ENCODE measurements around the gene AMBP. TPM values are rescaled to one million over a fixed set of nuclear protein-coding genes. Genes with fewer than 3 reads are reported as not detected.

Gene AMBP
- polyA plus RNA-seq, 1 of the 3 experiments (the other 2 are of a cell fraction), result 0.16 TPM

- 93% methylated on average over 22 of the region's 40 CpGs for WGBS (ENCODE audit: low lambda C conversion rate)
- H3F3A ChIP-seq (replicated peaks; ENCODE audit: insufficient read depth), result no peaks in the 10 kb centered on the region
- H3K4me1 ChIP-seq (ENCODE audit: control insufficient read depth in 1 of 2, insufficient read depth in 2 of 2, low read depth in 1 of 2, low read length in 1 of 2), result no peaks in the 10 kb centered on the region
- peaks cover 22 to 53% of the 10 kb centered on the region in 2 experiments for H3K36me3 ChIP-seq (replicated peaks in 1 of 2; ENCODE audit: control insufficient read depth in 1 of 2, insufficient read depth in 2 of 2, low read length in 1 of 2)
- no peaks in the 10 kb centered on the region for H3K9me3 ChIP-seq
- no peak for DNase-seq
- no peak overlapping the region for H3K27ac ChIP-seq (ENCODE audit: low read depth in 2 of 2, low read length in 1 of 2)
- H4K20me1 ChIP-seq (ENCODE audit: insufficient read depth), result no peaks in the 10 kb centered on the region
- H3K9ac ChIP-seq, result no peak overlapping the region
- H3K4me2 ChIP-seq, result no peak overlapping the region
- H3K27me3 ChIP-seq (ENCODE audit: insufficient read depth), result no peaks in the 10 kb centered on the region
- no peak for TF ChIP-seq NRF1 (IDR thresholded peaks at IDR 0.05; ENCODE audit: low read depth, low read length)
- no peak for TF ChIP-seq SMC3 (IDR thresholded peaks at IDR 0.05; ENCODE audit: low read depth, low read length)
- TF ChIP-seq, protein P1, sequence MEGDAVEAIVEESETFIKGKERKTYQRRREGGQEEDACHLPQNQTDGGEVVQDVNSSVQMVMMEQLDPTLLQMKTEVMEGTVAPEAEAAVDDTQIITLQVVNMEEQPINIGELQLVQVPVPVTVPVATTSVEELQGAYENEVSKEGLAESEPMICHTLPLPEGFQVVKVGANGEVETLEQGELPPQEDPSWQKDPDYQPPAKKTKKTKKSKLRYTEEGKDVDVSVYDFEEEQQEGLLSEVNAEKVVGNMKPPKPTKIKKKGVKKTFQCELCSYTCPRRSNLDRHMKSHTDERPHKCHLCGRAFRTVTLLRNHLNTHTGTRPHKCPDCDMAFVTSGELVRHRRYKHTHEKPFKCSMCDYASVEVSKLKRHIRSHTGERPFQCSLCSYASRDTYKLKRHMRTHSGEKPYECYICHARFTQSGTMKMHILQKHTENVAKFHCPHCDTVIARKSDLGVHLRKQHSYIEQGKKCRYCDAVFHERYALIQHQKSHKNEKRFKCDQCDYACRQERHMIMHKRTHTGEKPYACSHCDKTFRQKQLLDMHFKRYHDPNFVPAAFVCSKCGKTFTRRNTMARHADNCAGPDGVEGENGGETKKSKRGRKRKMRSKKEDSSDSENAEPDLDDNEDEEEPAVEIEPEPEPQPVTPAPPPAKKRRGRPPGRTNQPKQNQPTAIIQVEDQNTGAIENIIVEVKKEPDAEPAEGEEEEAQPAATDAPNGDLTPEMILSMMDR (IDR thresholded peaks at IDR 0.05), result no peak
- no peak for TF ChIP-seq GATA2 (CRISPR knock-in tag; IDR thresholded peaks at IDR 0.05)
- no peak for TF ChIP-seq TEAD4 (IDR thresholded peaks at IDR 0.05; ENCODE audit: borderline replicate concordance, insufficient read depth)
- TF ChIP-seq, protein P2, sequence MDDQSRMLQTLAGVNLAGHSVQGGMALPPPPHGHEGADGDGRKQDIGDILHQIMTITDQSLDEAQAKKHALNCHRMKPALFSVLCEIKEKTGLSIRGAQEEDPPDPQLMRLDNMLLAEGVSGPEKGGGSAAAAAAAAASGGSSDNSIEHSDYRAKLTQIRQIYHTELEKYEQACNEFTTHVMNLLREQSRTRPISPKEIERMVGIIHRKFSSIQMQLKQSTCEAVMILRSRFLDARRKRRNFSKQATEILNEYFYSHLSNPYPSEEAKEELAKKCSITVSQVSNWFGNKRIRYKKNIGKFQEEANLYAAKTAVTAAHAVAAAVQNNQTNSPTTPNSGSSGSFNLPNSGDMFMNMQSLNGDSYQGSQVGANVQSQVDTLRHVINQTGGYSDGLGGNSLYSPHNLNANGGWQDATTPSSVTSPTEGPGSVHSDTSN (IDR thresholded peaks at IDR 0.05), result no peak
- ChIA-PET CTCF (interaction anchor here (1.1 kb wide), 1 partner anchor 16 kb away, joined by 3 read pairs; no protein-coding TSS in a partner anchor), POLR2A (no interaction called here)
- H3K79me2 ChIP-seq (ENCODE audit: insufficient read depth), result no peaks in the 10 kb centered on the region
- no peak overlapping the region for H3K4me3 ChIP-seq (ENCODE audit: low read depth in 2 of 2, low read length in 1 of 2)
- no peak overlapping the region for H2AFZ ChIP-seq (ENCODE audit: low read depth)
- H3K9me2 ChIP-seq, result no peaks in the 10 kb centered on the region
These were observed 28.5 kb downstream of the AMBP start for GRCh38 chr9:114049441-114050225.

GRCh38 chr9:114048533-114049415 lies 29.3 kb downstream of the AMBP start:
- H2AFZ ChIP-seq (ENCODE audit: low read depth), result no peak overlapping the region
- DNase-seq, result no peak
- ChIA-PET POLR2A (no interaction called here), CTCF (interaction anchor here (1.1 kb wide), 1 partner anchor 15 kb away, joined by 3 read pairs; no protein-coding TSS in a partner anchor)
- no peaks in the 10 kb centered on the region for H3K27me3 ChIP-seq (ENCODE audit: insufficient read depth)
- H4K20me1 ChIP-seq (ENCODE audit: insufficient read depth), result no peaks in the 10 kb centered on the region
- no peaks in the 10 kb centered on the region for H3K79me2 ChIP-seq (ENCODE audit: insufficient read depth)
- no peaks in the 10 kb centered on the region for H3K9me3 ChIP-seq
- no peak overlapping the region for H3K27ac ChIP-seq (ENCODE audit: low read depth in 2 of 2, low read length in 1 of 2)
- no peak overlapping the region for H3K4me2 ChIP-seq
- H3K36me3 ChIP-seq (replicated peaks in 1 of 2; ENCODE audit: control insufficient read depth in 1 of 2, insufficient read depth in 2 of 2, low read length in 1 of 2), result peaks cover 22 to 53% of the 10 kb centered on the region in 2 experiments
- H3F3A ChIP-seq (replicated peaks; ENCODE audit: insufficient read depth), result no peaks in the 10 kb centered on the region
- H3K9ac ChIP-seq, result no peak overlapping the region
- H3K4me3 ChIP-seq (ENCODE audit: low read depth in 2 of 2, low read length in 1 of 2), result no peak overlapping the region
- H3K4me1 ChIP-seq (ENCODE audit: control insufficient read depth in 1 of 2, insufficient read depth in 2 of 2, low read depth in 1 of 2, low read length in 1 of 2), result no peaks in the 10 kb centered on the region
- no peaks in the 10 kb centered on the region for H3K9me2 ChIP-seq
- 97% methylated on average over 38 of the region's 44 CpGs for WGBS (ENCODE audit: low lambda C conversion rate)
- no peak for TF ChIP-seq ELF1 (IDR thresholded peaks at IDR 0.05)
- TF ChIP-seq USF1 (IDR thresholded peaks at IDR 0.05; ENCODE audit: borderline replicate concordance, low read depth), result no peak
- TF ChIP-seq MEF2A (IDR thresholded peaks at IDR 0.05; ENCODE audit: borderline replicate concordance, low read depth), result no peak
- no peak for TF ChIP-seq EP300 (IDR thresholded peaks at IDR 0.05; ENCODE audit: borderline replicate concordance in 1 of 2, low read depth in 1 of 2, low read length in 1 of 2)
- no peak for TF ChIP-seq FOSL2 (IDR thresholded peaks at IDR 0.05; ENCODE audit: borderline replicate concordance, low read depth)
- TF ChIP-seq NRF1 (IDR thresholded peaks at IDR 0.05; ENCODE audit: low read depth, low read length), result no peak
- no peak for TF ChIP-seq RCOR1 (IDR thresholded peaks at IDR 0.05; ENCODE audit: low read length)
- TF ChIP-seq TAF1 (IDR thresholded peaks at IDR 0.05; ENCODE audit: borderline replicate concordance, low read depth, low read length), result no peak
- no peak for TF ChIP-seq EZH2phosphoT487 (IDR thresholded peaks at IDR 0.05; ENCODE audit: borderline replicate concordance, low read depth)
- TF ChIP-seq, protein P2 (IDR thresholded peaks at IDR 0.05), result no peak
- TF ChIP-seq NFIC (IDR thresholded peaks at IDR 0.05; ENCODE audit: borderline replicate concordance), result no peak
- TF ChIP-seq USF2 (IDR thresholded peaks at IDR 0.05; ENCODE audit: borderline replicate concordance, low read depth, low read length), result no peak
- TF ChIP-seq MAX (IDR thresholded peaks at IDR 0.05; ENCODE audit: low read depth), result no peak
- TF ChIP-seq GATA2 (CRISPR knock-in tag; IDR thresholded peaks at IDR 0.05), result no peak
- TF ChIP-seq MXI1 (IDR thresholded peaks at IDR 0.05; ENCODE audit: low read depth, low read length), result no peak
